GM21619 (cell line): ENCODE results near the gene DHX35.
"Not testable (repeated sequence)": the region's sequence is repeated elsewhere in the genome, so short reads cannot be mapped to it uniquely, and the experiment has no call there.

Experiments
- ATAC-seq: cut with Tn5 transposase; IDR thresholded peaks from one replicate; pipeline ENCODE4 v1.9.1; 2021; ENCODE audit not compliant: unreplicated experiment

Gene DHX35

DNA sequence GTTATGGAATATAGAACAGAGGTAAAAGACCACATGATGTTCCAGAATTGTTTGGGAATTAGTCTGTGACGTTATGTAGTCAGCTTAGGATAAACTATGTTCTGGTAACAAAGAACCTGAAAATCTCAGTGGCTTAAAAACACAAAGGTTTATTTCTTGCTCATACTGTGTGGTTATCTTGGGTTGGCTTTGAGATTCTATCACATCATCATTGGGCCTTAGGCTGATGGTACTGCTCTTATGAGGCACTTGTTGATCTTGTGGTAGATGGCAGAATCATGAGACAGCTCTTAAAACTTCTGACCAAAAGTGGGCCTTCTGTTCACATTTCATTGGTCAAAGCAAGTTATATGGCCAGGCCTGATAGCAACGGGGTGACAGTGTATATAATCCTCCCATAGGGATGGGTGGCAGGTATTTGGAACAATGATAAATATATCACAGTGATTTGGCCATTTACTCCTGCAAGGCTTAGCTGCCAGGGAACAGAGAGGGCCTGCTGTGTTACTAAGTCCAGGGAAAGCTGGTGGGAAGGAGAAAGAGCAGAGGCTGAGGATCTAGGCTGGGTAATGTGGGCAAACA, 13.5 kb downstream of the DHX35 start:
- no peak for ATAC-seq

- no peak for ATAC-seq
Measured at GRCh38 chr20:38979434-38979833, 17.3 kb downstream of the DHX35 start.

GRCh38 chr20:38979842-38980241, 17.7 kb downstream of the DHX35 start:
- no peak for ATAC-seq

GRCh38 chr20:38982291-38982690, 20.1 kb downstream of the DHX35 start:
- ATAC-seq = no peak

DNA sequence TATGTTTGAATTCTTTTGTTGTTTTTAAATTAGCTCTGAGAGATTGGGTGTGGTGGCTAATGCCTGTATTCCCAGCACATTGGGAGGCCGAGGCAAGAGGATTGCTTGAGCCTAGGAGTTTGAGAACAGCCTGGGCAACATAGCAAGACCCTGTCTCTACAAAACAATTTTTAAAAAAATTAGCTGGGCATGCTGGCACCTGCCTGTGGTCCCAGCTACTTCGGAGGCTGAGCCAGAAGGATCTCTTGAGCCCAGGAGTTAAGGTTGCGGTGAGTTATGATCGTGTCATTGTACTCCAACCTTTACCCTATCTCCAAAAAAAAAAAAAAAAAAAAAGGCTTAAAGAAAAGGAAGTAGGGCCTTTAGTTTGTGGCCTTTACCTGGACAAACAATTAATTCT, 22.9 kb downstream of the DHX35 start:
- ATAC-seq = no peak

DNA sequence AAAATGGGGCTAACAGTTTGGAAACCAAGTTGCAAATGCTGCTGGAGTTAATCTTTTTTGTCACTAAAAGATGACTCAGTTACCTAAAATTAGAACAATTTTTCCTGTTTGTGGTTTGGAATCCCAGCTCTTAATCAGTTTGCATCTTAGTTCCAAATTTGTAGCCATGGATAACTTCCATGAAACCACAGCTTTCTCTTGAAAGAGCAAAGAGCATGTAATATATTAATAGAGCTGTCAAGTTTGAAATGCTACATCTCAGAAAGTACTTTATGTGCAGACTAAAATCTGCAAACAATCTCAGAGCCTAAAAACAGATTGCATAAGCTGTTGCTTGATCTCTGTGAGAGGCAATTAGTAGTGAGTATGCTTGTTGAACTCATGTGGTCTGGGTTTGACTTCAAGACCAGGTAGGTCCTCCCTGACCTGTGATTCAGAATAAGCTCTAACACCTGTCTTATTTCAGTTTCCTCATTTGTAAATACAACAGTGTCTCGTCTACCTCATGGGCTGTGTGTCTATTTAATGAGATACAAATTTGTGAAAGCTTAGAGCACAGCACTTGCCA, 23.5 kb downstream of the DHX35 start:
- no peak for ATAC-seq

DNA sequence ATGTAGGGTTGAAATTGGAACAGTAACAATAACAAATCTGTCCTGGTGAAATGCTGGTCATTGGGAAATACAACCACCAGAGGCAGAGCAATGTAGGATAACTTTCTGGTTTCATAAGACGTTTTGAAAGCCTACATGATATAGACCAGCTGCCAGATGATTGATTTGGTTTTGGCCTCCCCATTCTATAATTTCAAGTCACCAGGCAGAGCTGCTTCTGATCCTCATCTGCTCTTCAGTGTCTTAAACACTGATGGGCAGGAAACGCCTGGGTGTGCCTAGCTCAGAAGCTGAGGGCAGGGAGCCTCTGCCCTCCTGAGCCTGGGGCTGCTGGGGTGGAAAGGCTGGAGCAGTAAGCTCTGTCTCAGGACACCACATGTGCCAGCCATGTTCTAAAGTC, 24.5 kb downstream of the DHX35 start:
- ATAC-seq = no peak

DNA sequence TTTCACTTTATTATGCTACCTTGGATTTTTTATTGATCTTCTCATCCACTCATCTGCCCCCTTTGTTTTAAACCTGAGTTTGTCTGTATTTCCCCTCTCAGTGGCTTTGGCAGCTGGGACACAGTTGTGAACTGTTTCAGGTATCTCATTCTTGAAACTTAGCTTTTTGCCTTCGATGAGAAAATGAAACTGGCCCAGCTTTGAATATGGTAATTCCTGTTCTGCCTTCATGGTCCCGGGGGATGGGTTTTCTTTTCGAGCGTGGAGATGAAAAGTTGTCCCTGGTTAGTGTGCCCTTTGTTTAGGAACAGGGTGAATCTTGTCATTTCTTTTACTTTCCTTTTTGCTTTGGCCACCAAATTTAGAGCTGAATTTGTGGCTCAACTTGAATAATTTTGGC, 25.6 kb downstream of the DHX35 start:
- ATAC-seq = peak; percentile 72

DNA sequence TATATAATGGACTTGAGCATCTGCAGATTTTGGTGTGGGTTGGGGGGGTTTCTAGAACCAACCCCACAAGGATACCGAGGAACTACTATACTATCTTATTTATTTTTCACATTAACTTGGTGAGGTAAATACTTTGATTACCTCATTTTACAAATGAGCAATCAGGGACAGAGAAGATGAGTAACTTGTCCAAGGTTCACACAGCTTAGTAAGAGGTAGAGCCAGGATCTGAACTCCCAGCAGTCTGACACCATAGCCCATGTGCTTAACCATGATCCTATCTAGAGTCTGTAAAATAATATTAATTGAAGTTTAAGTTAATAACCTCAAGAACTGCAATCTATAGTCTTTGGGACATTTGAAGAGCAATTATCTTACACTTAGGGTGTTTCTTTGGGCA, 28.6 kb downstream of the DHX35 start:
- ATAC-seq = no peak

DNA sequence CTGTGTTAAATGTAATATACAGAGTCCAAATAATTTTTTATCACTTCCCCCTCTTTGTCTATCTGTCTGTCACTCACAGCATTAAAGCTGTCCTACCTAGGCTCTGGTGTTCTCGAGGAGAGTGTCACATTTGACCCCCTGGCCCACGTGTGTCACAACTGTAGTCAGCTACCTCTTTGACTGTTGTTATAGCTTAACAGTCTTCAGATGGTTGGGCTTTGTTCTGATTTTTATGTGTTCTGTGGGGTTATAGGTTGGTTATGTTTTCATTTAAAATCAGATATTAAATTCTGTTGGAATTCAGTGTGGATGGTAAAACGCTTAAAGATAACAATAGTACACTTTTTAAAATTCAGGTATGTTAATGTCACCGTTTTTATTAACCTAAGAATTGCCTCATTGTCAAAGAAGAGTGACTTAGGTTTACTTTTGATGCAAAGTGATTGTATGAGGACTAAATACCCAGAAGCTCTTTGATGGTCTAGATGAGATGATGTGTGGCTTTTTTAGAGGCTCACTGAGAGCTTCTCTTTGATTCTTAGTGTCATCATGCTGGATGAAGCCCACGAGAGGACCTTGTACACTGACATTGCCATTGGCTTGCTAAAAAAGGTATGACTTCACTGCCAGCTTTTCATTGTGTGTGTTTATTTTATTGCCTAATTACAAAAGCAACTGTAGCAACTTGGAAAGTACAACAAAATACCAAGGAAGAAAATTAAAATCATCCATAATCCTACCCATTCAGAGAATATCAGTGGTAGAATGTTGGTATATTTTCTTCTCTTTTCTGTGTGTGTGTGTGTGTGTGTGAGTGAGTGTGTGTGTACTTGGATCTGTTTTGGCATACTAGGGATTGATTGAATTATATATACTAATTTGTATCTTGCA, 29.9 kb downstream of the DHX35 start:
- no peak for ATAC-seq

GRCh38 chr20:38995536-38996044, 33.4 kb downstream of the DHX35 start:
- ATAC-seq = no peak

DNA sequence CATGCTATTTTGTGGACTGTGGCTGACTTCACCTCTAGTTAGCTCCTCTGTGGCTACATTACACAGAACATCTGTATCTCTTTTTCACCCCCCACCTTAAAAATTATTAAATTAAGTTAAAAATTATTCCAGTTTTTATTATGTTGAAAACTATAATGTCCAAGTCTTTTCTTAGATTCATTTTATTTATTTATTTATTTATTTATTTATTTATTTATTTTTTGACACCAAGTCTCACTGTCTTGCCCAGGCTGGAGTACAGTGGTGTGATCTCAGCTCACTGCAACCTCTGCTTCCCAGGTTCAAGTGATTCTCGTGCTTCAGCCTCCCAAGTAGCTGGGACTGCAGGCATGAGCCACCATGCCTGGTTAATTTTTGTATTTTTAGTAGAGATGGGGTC, 34.7 kb downstream of the DHX35 start:
- not testable (repeated sequence) for ATAC-seq

GRCh38 chr20:38997622-38998021, 35.5 kb downstream of the DHX35 start:
- ATAC-seq = peak; percentile 79

- no peak for ATAC-seq
Measured at GRCh38 chr20:38999217-38999616, 37.1 kb downstream of the DHX35 start.

DNA sequence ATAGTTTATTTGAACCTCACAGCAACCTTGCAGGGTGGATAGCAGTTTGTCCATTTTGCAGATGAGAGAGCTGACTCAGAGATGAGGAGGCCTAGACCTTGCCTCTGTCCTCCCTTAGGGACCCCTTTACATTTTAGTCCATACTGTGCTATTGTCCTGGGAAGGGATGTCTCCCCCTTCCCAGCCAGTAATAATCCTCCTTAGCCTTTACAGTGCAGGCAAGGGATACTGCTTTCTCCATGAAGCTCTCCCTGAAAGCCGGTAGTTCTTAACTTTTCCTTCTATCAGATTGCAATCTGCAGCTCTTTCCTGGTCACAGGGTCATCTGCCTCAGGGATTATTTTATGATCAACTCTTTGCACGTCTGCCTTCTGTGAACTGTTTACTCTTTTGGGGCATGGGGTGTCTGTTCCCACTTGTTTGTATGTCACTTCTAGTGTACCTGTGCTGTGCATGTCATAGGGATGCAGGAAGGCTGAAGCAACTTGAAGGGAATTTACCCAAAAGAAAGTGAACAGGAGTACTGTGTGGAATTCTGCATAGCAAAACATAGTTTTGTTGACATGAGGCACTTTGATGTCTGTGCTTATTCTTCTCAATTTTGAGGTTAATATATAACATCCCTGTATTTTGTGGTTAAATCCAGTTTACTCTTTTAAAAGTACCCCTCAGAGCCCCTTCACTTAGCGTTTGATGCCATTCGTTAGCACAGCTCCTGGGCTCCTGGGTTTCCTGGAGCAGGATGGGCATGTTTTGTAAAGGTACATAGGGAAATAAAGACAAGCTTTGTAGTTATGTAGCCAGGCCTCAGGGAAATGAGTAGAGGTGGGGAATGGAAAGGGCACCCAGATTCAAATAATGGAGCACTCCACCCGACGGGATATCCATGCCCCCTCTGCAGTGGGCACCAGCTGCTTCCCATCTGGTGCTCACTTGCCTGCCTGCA, 38.1 kb downstream of the DHX35 start:
- ATAC-seq = no peak

- no peak for ATAC-seq
Measured at GRCh38 chr20:39004508-39004907, 42.4 kb downstream of the DHX35 start.

DNA sequence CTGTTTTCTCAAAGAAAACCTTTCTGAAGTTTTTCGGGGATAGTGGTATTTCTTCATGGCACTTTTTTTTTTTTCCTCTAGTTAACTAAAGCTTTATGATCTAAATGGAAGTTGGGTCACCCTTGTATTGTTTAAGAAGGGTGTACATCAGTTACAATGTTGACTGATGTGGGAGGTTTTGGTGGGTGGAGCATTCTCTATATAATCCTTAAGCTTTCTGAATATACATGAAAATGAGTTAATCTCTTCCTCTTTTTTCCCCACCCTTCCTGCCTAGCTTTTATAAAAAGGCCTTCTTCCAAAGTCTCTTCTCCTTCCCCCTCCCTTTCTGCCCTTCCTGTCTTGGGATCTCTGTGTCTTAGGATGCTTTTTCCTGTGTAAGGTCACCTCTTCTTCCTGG, 47.2 kb downstream of the DHX35 start:
- no peak for ATAC-seq

DNA sequence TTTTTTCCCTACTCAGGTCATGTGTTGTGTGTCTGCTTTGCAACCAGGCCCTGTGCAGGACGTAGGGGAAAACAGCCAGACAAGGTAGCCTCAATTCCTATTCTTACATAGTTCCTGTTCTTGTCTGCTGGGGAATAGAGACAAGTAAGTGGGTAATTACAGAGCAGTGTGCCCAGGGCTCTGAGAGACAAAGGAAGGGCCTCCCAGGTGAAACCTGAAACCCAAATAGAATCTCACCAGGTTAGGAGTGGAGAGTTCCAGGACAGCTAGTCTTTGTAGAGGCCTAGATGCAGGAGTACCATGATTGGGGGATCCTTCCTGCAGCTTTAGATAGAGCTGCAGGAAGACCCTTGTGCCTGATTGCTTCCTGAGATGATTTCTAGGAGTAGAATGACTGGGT, 48.4 kb downstream of the DHX35 start:
- ATAC-seq = no peak

DNA sequence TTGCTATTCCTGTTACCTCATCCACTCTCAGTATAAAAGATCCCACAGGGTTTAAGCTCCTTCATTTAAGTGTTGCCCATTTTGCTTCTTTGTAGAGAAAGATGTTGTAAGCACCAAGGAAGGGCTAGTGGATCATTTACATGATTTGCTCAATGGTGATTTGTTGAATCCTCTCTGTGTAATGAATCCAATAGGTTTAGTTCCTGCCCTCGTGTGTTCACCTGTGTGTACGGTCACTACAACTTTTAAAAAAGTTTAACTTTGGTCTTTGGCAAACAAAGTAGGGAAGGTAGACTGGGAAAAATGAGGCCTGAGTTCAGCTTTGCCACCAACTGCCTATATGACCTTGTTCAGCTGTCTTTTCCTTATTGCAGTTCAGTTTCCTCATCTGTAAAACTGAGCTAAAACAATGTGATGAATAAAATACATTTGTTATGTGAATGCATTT, 51.5 kb downstream of the DHX35 start:
- no peak for ATAC-seq

GRCh38 chr20:39016041-39016440, 53.9 kb downstream of the DHX35 start:
- ATAC-seq = no peak

DNA sequence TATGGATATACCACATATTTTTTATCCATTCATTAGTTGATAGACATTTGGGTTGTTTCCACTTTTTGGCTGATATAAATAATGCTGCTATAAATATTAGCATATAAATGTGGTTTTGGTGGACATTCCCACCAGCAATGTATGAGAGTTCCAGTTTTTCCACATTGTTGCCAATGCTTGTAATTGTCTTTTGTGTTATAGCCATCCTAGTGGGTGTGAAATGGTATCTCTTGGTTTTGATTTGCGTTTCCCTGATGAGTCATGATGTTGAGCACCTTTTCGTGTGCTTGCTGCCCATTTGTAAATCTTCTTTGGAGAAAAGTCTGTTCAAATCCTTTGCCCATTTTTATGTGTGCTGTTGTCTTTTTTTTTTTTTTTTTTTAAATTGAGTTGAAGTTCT, 54.4 kb downstream of the DHX35 start:
- no peak for ATAC-seq
